ENCODE results near the gene CD1B. TPM values are rescaled to one million over a fixed set of nuclear protein-coding genes. Genes with fewer than 3 reads are reported as not detected.
"Not testable (repeated sequence)": the region's sequence is repeated elsewhere in the genome, so short reads cannot be mapped to it uniquely, and the experiment has no call there.

The CD1B gene
- total RNA-seq, 2 donors from 2014 or later = not detected

- no peak for ATAC-seq (replicated peaks)
Measured at GRCh38 chr1:158289811-158290210, 41.5 kb downstream of the CD1B start, which contains the start of gene CD1C. TSS of gene CD1C (plus strand) at chr1:158289923. CDS start at chr1:158290065, 142 bp downstream.

GRCh38 chr1:158286941-158287346, 44.4 kb downstream of the CD1B start:
- ATAC-seq (replicated peaks) = no peak
- no peaks in the 10 kb centered on the region for H3K36me3 Mint-ChIP-seq (ENCODE audit: low read depth)
- no peak overlapping the region for H3K4me3 Mint-ChIP-seq
- H3K9me3 Mint-ChIP-seq = no peaks in the 10 kb centered on the region
- H3K27ac Mint-ChIP-seq = no peak overlapping the region
- peaks cover 31% of the 10 kb centered on the region for H3K27me3 Mint-ChIP-seq
- H3K4me1 Mint-ChIP-seq = peaks cover 5% of the 10 kb centered on the region

More at GRCh38 chr1:158289811-158290210, 41.5 kb downstream of the CD1B start, which contains the start of gene CD1C:
- Mint-ChIP-seq H3K27me3 (peaks cover 21% of the 10 kb centered on the region), H3K27ac (no peak within 1 kb of the TSS), H3K4me1 (peaks cover 5% of the 10 kb centered on the region), H3K36me3 (ENCODE audit: low read depth) (no peaks in the 10 kb centered on the region), H3K4me3 (no peak within 1 kb of the TSS), H3K9me3 (no peaks in the 10 kb centered on the region)

GRCh38 chr1:158286487-158286886, 44.8 kb downstream of the CD1B start:
- H3K36me3 Mint-ChIP-seq (ENCODE audit: low read depth) = no peaks in the 10 kb centered on the region
- peak; percentile 57 for ATAC-seq (replicated peaks)
- peaks cover 36% of the 10 kb centered on the region for H3K27me3 Mint-ChIP-seq
- no peak overlapping the region for H3K4me3 Mint-ChIP-seq
- H3K9me3 Mint-ChIP-seq = no peaks in the 10 kb centered on the region
- H3K27ac Mint-ChIP-seq = no peak overlapping the region
- peaks cover 5% of the 10 kb centered on the region for H3K4me1 Mint-ChIP-seq

- Mint-ChIP-seq H3K27me3 (peaks cover 36% of the 10 kb centered on the region), H3K36me3 (ENCODE audit: low read depth) (no peaks in the 10 kb centered on the region), H3K27ac (no peak overlapping the region), H3K4me1 (peaks cover 5% of the 10 kb centered on the region), H3K4me3 (peak overlapping the region; percentile 18), H3K9me3 (no peaks in the 10 kb centered on the region)
- peak; percentile 75 for ATAC-seq (replicated peaks)
Measured at GRCh38 chr1:158285756-158286241, 45.5 kb downstream of the CD1B start.

- Mint-ChIP-seq H3K4me3 (no peak overlapping the region), H3K27ac (no peak overlapping the region), H3K27me3 (peaks cover 36% of the 10 kb centered on the region), H3K9me3 (no peaks in the 10 kb centered on the region), H3K4me1 (peaks cover 5% of the 10 kb centered on the region), H3K36me3 (ENCODE audit: low read depth) (no peaks in the 10 kb centered on the region)
- ATAC-seq (replicated peaks) = peak; percentile 62
Measured at GRCh38 chr1:158283965-158284364, 47.4 kb downstream of the CD1B start.

GRCh38 chr1:158282421-158282820, 48.9 kb downstream of the CD1B start:
- not testable (repeated sequence) for H3K4me1 Mint-ChIP-seq; H3K27ac Mint-ChIP-seq; H3K4me3 Mint-ChIP-seq; H3K9me3 Mint-ChIP-seq; ATAC-seq (replicated peaks); H3K36me3 Mint-ChIP-seq (ENCODE audit: low read depth)
- H3K27me3 Mint-ChIP-seq = peaks cover 39% of the 10 kb centered on the region

Other genes with a start within 250 kb of the CD1B start
- gene CD1D, start 150.6 kb downstream of the CD1B start, total RNA-seq = not detected
- gene CD1A, start 77.1 kb downstream of the CD1B start, total RNA-seq = not detected
- not detected for gene CD1C, start 41.6 kb downstream of the CD1B start, total RNA-seq
- gene CD1E, start 22.4 kb upstream of the CD1B start, total RNA-seq = not detected
- not detected for gene OR10T2, start 67.9 kb upstream of the CD1B start, total RNA-seq
- not detected for gene OR10K2, start 94.7 kb upstream of the CD1B start, total RNA-seq
- gene OR10K1, start 130.3 kb upstream of the CD1B start, total RNA-seq = not detected
- gene OR10R2, start 140.7 kb upstream of the CD1B start, total RNA-seq = not detected
- gene OR6Y1, start 222.9 kb upstream of the CD1B start, total RNA-seq = not detected
- not detected for gene OR6P1, start 239.0 kb upstream of the CD1B start, total RNA-seq
- not detected for gene OR10X1, start 248.4 kb upstream of the CD1B start, total RNA-seq